ENCODE data around the gene TRPV4. TPM values are rescaled to one million over a fixed set of nuclear protein-coding genes. Genes with fewer than 3 reads are reported as not detected.

TRPV4 gene
- polyA plus RNA-seq, 4 donors = 1.5 to 19.7 (median 10.0) TPM

GRCh38 chr12:109810954-109811623 lies 22.1 kb downstream of the TRPV4 start:
- no peak for DNase-seq (ENCODE audit: low read depth in 4 of 4, low spot score in 3 of 4)

DNA sequence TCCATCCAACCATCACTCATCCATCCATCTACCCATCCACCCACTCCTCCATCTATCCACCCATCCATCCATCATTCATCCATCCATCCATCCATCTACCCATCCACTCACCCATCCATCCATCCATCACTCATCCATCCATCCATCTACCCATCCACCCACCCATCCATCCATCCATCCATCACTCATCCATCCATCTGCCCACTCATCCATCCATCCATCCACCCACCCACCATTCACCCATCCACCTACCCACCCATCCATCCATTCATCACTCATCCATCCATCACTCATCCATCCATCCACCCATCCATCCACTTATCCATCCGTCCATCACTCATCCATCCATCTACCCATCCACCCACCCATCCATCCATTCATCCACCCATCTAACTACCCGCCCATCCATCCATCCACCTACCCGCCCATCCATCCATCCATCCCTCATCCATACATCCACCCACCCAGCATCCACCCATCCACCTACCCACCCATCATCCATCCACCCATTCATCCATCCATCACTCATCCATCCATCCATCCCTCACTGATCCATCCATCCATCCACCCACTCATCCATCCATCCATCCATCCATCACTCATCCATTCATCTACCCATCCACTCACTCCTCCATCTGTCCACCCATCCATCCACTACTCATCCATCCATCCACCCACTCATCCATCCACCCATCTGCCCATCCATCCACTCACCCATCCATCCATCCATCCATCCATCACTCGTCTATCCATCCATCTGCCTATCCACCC lies 24.1 kb downstream of the TRPV4 start:
- no peak for DNase-seq (ENCODE audit: low read depth in 4 of 4, low spot score in 3 of 4)

- no peak for DNase-seq (ENCODE audit: low read depth in 4 of 4, low spot score in 3 of 4)
Observed at GRCh38 chr12:109807954-109808643, 25.1 kb downstream of the TRPV4 start.

GRCh38 chr12:109804820-109805761 lies 28.1 kb downstream of the TRPV4 start:
- peak in 3 of 4 donors; percentile 9 to 22 (median 18) for DNase-seq (ENCODE audit: low read depth in 4 of 4, low spot score in 3 of 4)

- no peak for DNase-seq (ENCODE audit: low read depth in 4 of 4, low spot score in 3 of 4)
Observed at GRCh38 chr12:109803678-109804077, 29.5 kb downstream of the TRPV4 start.

DNA sequence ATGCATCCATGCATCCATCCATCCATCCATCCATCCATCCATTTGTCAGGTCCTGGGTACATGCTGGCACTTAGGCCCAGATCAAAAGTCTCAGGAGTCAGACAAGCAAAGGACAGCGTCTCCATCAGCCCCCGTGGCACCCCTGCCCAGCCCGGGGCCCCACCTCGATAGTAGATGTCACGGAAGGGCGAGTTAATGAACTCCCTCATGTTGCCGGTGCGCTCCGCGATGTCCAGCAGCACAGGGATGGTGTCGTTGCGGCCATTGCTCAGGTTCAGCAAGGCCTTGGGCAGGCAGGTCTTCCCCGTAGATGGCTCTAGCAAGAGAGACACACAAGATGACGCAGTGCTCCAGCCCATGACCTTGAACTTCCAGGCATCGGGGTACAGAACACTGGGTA lies 30.4 kb downstream of the TRPV4 start:
- no peak for DNase-seq (ENCODE audit: low read depth in 4 of 4, low spot score in 3 of 4)

- no peak for DNase-seq (ENCODE audit: low read depth in 4 of 4, low spot score in 3 of 4)
Observed at GRCh38 chr12:109800536-109800935, 32.7 kb downstream of the TRPV4 start.

DNA sequence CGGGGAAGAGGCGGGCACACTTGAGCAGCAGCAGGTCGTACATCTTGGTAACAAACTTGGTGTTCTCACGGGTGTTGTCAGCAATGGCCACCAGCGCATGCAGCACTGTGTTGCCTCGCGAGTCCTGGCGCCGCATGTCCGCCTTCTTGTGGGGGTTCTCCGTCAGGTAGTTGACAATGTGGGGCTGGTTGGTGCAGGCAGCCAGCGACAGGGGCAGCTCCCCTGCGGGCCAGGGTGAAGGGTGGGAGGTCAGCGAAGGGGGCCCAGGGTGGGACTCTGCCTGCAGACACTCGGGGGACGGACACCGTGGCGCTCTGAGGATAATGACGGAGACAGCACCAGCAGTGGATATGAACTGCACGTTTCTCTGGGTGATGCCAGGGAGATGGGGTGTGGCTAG lies 34.5 kb downstream of the TRPV4 start:
- no peak for DNase-seq (ENCODE audit: low read depth in 4 of 4, low spot score in 3 of 4)

DNA sequence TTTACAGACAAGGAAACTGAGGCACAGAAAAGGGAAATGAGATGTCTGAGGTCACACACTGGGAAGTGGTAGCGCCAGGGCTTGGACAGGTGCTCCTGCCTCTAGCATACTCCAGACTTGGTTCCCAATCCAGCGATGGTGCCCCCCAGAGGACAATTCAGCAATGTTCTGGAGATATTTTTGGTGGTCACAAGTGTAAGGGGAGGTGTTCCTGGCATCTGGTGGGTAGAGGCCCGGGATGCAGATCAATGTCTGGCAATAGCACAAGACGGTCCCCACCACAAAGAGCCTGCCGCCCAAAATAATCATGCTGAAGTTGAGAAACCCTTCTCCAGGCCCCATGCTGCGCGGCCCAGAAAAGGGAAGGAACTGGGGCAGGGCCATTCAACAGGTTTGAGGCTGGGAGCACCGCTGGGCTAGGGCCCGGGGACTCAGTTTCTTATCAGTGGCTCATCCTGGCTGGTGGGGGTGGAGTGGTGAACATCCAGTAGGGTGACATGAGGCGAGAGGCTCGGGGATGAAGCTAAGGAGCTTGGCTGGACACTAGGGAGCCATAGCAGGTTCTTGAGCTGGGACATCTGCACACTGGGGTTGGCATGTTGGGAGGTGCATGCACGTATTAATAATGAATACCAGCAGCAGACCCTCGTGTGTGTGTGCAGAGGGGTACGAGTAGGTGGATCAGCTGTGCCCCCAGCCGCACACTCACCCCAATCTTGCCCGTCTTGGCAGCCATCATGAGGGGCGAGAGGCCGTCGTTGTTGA lies 35.1 kb downstream of the TRPV4 start:
- DNase-seq (ENCODE audit: low read depth in 4 of 4, low spot score in 3 of 4) = no peak

DNA sequence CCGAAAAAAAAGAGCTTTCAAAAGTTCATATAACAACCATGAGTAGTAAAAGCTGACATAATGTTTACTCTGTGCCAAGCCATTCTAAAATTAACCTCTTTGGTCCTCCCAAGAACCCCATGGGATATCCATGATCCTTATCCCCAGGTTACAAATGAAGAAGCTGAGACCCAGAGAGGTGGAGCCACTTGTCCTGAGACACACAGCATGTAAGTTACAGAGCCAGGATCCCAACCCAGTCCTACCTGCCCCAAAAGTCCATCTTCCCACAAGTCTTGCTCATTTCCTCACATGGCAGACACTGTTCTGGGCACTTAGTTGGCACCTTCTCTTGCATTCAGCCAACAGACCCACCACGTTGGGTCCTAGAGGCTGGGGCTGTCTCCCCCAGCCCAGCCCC lies 37.1 kb downstream of the TRPV4 start:
- no peak for DNase-seq (ENCODE audit: low read depth in 4 of 4, low spot score in 3 of 4)

- no peak for DNase-seq (ENCODE audit: low read depth in 4 of 4, low spot score in 3 of 4)
Observed at GRCh38 chr12:109795023-109795422, 38.2 kb downstream of the TRPV4 start.

DNA sequence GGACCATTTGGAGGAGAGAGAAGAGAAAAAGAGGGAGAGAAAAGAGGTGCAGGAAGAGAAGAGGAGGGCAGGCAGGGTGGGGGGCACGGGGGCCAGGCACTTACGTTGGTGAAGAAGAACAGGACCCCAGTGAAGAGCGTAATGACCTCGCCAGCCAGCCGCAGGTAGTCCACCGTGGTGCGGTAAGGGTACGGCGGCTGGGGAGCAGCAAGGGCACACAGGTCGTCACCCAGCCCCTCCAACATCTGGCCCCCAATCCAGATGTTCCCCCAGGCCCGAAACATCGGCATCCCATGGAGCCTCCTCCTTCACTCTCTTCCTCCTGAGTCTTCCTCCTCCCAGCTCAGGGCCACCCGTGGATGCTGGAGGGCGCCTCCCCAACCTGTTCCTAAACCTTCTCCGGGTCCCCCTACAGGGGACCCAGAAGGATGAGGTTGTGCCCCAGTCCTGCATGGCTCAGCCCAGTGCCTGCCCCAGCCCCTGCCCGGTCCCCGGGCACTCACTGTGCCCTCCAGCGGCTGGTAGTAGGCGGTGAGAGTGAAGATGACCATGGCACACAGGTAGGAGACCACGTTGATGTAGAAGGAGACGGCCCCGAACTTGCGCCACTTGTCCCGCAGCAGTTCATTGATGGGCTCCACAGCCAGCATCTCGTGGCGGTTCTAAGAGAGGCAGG lies 39.2 kb downstream of the TRPV4 start:
- no peak for DNase-seq (ENCODE audit: low read depth in 4 of 4, low spot score in 3 of 4)

DNA sequence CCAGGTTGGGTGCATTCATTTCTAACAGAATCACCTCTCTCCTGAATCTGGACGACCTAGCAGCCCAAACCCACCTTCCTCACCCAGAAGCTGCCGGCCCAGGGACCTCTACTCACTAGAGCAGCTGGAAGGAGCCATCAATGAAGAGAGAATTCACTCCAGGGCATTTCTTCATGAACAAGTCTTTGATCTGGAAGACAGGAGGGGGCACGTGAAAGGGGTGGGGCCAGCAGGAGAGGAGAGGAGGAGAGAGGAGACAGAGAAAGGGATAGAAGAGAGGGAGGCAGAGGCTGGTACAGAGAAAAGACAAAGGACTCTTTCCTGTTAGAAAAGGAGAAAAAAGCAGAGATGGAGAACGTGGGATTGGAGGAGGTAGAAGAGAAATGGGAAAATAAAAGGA lies 39.8 kb downstream of the TRPV4 start:
- DNase-seq (ENCODE audit: low read depth in 4 of 4, low spot score in 3 of 4) = no peak

- DNase-seq (ENCODE audit: low read depth in 4 of 4, low spot score in 3 of 4) = no peak
Observed at GRCh38 chr12:109792992-109793391, 40.2 kb downstream of the TRPV4 start.

GRCh38 chr12:109789526-109790048 lies 43.6 kb downstream of the TRPV4 start:
- no peak for DNase-seq (ENCODE audit: low read depth in 4 of 4, low spot score in 3 of 4)

- no peak for DNase-seq (ENCODE audit: low read depth in 4 of 4, low spot score in 3 of 4)
Observed at GRCh38 chr12:109786799-109787198, 46.4 kb downstream of the TRPV4 start.

- DNase-seq (ENCODE audit: low read depth in 4 of 4, low spot score in 3 of 4) = no peak
Observed at GRCh38 chr12:109785854-109786253, 47.3 kb downstream of the TRPV4 start.

DNA sequence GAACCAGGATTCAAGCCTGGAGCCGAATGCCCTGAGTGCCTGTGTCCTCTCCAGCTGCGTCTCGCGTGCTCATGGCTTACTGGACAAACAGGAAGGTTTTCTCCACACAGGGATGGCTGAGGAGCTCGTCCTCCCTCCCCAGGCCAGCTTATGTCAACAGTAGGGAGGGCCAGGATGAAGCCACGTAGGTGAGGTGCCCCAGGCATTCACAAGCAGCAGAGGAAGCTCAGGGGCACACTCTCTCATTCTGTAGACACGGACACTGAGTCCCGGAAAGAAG lies 49.3 kb downstream of the TRPV4 start:
- DNase-seq (ENCODE audit: low read depth in 4 of 4, low spot score in 3 of 4) = no peak
